Esophagus muscularis mucosa (tissue), 4 donors: ENCODE results near the gene NR3C2. TPM values are rescaled to one million over a fixed set of nuclear protein-coding genes. Genes with fewer than 3 reads are reported as not detected.

ENCODE experiments used
- DNase-seq: peaks from one replicate; pipeline ENCODE4 v3.0.0-alpha.2; 2017; ENCODE audit errors: extremely low spot score
- H3K27ac ChIP-seq, 4 donors: fragments of 200-600 bp; sonication (generic); replicated peaks in 1 of 4; 1 replicate in 3 of 4; 2 replicates in 1 of 4; pipeline ENCODE4 v1.5.1; 2016 to 2019; ENCODE audit warnings: mild to moderate bottlenecking in 1 of 4
- H3K27me3 ChIP-seq, 4 donors: fragments of 200-600 bp; sonication (generic); one replicate each; pipeline versions ENCODE4 v1.5.1 to v1.6.0; 2016 to 2019
- H3K36me3 ChIP-seq, 4 donors: fragments of 200-600 bp; sonication (generic); one replicate each; pipeline ENCODE4 v1.5.1; 2016 to 2019
- H3K4me1 ChIP-seq, 4 donors: fragments of 200-600 bp; sonication (generic); one replicate each; pipeline ENCODE4 v1.5.1; 2016 to 2019
- H3K4me3 ChIP-seq, 4 donors: fragments of 200-600 bp; sonication (generic); 1 replicate in 2 of 4; 2 replicates in 2 of 4; pipeline ENCODE4 v1.5.1; 2016 to 2019; ENCODE audit warnings: mild to moderate bottlenecking in 4 of 4, moderate library complexity in 1 of 4
- H3K9me3 ChIP-seq, 4 donors: fragments of 200-600 bp; sonication (generic); 1 replicate in 3 of 4; 2 replicates in 1 of 4; pipeline ENCODE4 v1.5.1; 2016 to 2019
- EP300 ChIP-seq: sonication (generic); formaldehyde crosslinking; IDR thresholded peaks from one replicate; pipeline ENCODE4 v1.6.1; 2017; ENCODE audit warnings: antibody characterized with exemption
- POLR2A ChIP-seq: fragments of 450-650 bp; IDR thresholded peaks from one replicate; pipeline ENCODE4 v1.6.1; 2017; ENCODE audit warnings: antibody characterized with exemption, moderate library complexity, mild to moderate bottlenecking, low read depth
- POLR2AphosphoS5 ChIP-seq, 2 donors: sonication (generic); formaldehyde crosslinking; IDR thresholded peaks; one replicate each; pipeline ENCODE4 v1.6.1; 2017; ENCODE audit warnings: antibody characterized with exemption in 2 of 2
- WGBS: methylation state at CpG from one replicate; pipeline ENCODE4 v1.1.5; 2018; 5-methylcytosine and 5-hydroxymethylcytosine counted together
- intact Hi-C: fragments of 100-400 bp; cut with DNase I; formaldehyde crosslinking; loops from one replicate; pipeline ENCODE4 v1.15.1; 2023
- total RNA-seq, 4 donors: library from RNA; depleted of rRNA; stranded (reverse); fragments of >200 nt; gene quantifications; one replicate each; pipeline versions ENCODE4 v1.1.0 to v1.2.1, GENCODE V29; 2016
- TF ChIP-seq, protein P1 (sequence below), 3 experiments: fragments of 200-600 bp in 2 of 3; fragments of 450-650 bp in 1 of 3; sonication (generic) in 2 of 3; IDR thresholded peaks; one replicate each; pipeline ENCODE4 v1.5.1; 2017 to 2019; ENCODE audit warnings: antibody characterized with exemption in 3 of 3, mild to moderate bottlenecking in 2 of 3, moderate library complexity in 1 of 3

The NR3C2 gene
- total RNA-seq, 4 donors from 2014 or later: 10.0 to 14.6 (median 12.1) TPM

DNA sequence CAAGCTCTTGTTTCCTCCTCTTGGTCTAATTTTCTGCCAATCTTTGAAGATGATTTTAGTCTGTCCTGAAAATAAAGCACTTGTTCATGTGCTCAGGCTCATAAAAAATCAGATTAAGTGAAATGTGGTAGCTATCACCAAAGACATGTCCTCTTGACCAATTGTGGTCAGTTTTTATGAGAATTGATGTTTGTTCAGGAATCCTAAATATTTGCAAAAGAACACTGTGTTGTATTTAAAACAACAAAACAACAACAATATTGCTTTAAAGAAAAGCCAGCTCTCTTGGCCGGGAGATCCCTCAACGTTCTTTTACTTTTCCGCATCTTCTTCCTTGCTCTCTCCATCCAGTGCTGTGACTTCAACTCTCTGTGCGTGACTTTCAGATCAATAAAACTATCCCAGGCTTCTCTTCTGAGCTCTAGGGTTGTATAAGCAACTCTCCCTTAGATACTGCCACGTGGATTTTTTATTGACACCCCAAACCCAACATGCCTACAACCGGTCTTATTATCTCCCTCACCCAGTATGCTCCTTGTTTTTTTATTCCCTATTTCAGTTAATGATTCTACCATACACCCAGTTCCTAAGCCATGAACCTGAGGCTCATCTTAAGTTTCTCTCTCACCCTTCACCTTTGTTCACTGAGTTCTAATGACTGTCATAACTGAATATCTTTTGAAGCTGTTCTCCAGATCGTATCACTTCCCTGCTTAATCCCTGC is 400.4 kb downstream of the NR3C2 start:
- Histone ChIP-seq H3K4me3 (no peak overlapping the region), H3K4me1 (peaks cover 11 to 37% (median 32%) of the 10 kb centered on the region in 4 donors), H3K36me3 (peaks cover under 1 to 2% (median under 1%) of the 10 kb centered on the region in 4 donors), H3K27me3 (no peaks in the 10 kb centered on the region), H3K27ac (no peak overlapping the region), H3K9me3 (no peaks in the 10 kb centered on the region)
- DNase-seq: no peak
- TF ChIP-seq, protein P1, sequence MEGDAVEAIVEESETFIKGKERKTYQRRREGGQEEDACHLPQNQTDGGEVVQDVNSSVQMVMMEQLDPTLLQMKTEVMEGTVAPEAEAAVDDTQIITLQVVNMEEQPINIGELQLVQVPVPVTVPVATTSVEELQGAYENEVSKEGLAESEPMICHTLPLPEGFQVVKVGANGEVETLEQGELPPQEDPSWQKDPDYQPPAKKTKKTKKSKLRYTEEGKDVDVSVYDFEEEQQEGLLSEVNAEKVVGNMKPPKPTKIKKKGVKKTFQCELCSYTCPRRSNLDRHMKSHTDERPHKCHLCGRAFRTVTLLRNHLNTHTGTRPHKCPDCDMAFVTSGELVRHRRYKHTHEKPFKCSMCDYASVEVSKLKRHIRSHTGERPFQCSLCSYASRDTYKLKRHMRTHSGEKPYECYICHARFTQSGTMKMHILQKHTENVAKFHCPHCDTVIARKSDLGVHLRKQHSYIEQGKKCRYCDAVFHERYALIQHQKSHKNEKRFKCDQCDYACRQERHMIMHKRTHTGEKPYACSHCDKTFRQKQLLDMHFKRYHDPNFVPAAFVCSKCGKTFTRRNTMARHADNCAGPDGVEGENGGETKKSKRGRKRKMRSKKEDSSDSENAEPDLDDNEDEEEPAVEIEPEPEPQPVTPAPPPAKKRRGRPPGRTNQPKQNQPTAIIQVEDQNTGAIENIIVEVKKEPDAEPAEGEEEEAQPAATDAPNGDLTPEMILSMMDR (IDR thresholded peaks at IDR 0.05): no peak
- TF ChIP-seq POLR2A (no peak), EP300 (no peak), POLR2AphosphoS5 (IDR thresholded peaks at IDR 0.05) (no peak)
- WGBS: 94% methylated on average over 7 of the region's 7 CpGs
- intact Hi-C loops: no loop called here

GRCh38 chr4:148034813-148035212 is 407.4 kb downstream of the NR3C2 start:
- no peak for DNase-seq
- no peaks in the 10 kb centered on the region for H3K27me3 ChIP-seq
- WGBS: 60% methylated on average over 1 of the region's 1 CpG
- H3K36me3 ChIP-seq: no peaks in the 10 kb centered on the region
- TF ChIP-seq POLR2AphosphoS5 (IDR thresholded peaks at IDR 0.05): no peak
- TF ChIP-seq EP300: no peak
- TF ChIP-seq, protein P1 (IDR thresholded peaks at IDR 0.05): no peak
- no peak for TF ChIP-seq POLR2A
- no peaks in the 10 kb centered on the region for H3K9me3 ChIP-seq
- intact Hi-C loops: no loop called here
- H3K4me3 ChIP-seq: no peak overlapping the region
- peaks cover 4 to 35% (median 31%) of the 10 kb centered on the region in 4 donors for H3K4me1 ChIP-seq
- no peak overlapping the region for H3K27ac ChIP-seq

DNA sequence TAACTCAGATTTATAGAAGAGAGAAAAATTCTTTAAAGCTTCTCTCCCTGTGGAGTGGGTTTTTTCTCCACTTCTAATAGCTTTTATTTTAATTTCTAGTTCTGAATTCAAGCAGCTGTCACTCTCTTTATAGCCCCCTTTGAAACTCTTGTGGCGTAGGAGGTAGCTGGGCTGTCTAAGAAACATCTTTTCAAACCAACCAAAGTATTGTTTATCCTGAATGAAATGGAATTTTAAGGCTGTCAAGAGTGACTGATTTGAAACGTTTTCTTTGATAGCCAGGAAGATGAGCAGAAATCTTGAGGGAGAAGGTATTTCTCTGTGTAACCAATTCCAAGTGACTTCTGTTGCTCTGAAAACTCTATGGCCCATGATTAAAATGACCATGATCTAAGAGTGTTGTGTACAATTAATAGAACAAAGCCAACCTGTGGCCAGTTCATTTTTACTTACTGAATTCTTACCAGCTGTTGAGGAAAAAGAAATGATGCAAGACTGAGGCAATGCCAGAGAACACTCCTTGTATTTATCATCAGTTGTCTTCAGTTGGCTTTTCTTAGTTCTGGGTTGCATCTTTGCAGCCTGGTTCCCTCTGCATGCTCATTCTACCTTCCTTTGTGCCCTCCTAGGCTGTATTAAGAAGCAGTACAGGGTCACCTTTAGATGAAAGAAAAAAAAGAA is 411.9 kb downstream of the NR3C2 start:
- H3K27me3 ChIP-seq: no peaks in the 10 kb centered on the region
- TF ChIP-seq, protein P1 (IDR thresholded peaks at IDR 0.05): no peak
- TF ChIP-seq POLR2AphosphoS5 (IDR thresholded peaks at IDR 0.05): peak in 1 of 2 donors; percentile 49
- WGBS: 48% methylated on average over 2 of the region's 2 CpGs
- no peaks in the 10 kb centered on the region for H3K9me3 ChIP-seq
- intact Hi-C loops: no loop called here
- DNase-seq: no peak
- peaks cover 4 to 42% (median 37%) of the 10 kb centered on the region in 4 donors for H3K4me1 ChIP-seq
- H3K4me3 ChIP-seq: no peak overlapping the region
- H3K36me3 ChIP-seq: no peaks in the 10 kb centered on the region
- peak overlapping the region in 3 of 4 donors; percentile 5 to 25 (median 8) for H3K27ac ChIP-seq

DNA sequence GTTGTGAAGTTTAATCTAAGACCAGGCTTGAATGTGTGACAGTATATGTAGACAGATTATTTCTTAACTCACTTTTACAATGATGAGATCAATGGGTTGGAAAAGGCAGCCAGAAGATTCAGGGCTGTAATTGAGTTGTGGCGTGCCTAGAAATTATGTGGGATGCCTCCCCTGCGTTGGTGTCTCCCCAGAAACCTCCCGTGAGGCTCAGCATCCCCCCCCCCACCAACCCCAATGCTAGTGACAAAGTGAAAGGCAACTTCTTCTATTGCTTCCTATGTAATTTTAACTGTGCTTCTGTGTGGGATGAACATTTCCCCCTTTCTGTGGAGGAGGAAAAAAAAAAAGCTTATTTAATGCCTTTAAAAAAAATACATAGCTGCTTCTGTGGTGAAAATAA is 412.4 kb downstream of the NR3C2 start:
- WGBS: 75% methylated on average over 3 of the region's 3 CpGs
- Histone ChIP-seq H3K9me3 (no peaks in the 10 kb centered on the region), H3K4me3 (no peak overlapping the region), H3K27me3 (no peaks in the 10 kb centered on the region), H3K4me1 (peaks cover 2 to 37% (median 31%) of the 10 kb centered on the region in 4 donors), H3K36me3 (peaks cover 0 to 1% (median 0%) of the 10 kb centered on the region in 4 donors), H3K27ac (peak overlapping the region in 3 of 4 donors; percentile 5 to 25 (median 8))
- no peak for DNase-seq
- intact Hi-C loops: no loop called here
- TF ChIP-seq POLR2A (no peak), EP300 (no peak)
